NCI-H187 (cell line): ENCODE results near the gene WNT2B.
"Not testable (repeated sequence)": the region's sequence is repeated elsewhere in the genome, so short reads cannot be mapped to it uniquely, and the experiment has no call there.

Experiments used
- DNase-seq, 2 experiments: peaks; one replicate each; lab custom pipeline; 2025; lab: John Stamatoyannopoulos, UW

WNT2B gene

GRCh38 chr1:112508278-112509004 lies at the start of gene WNT2B:
Gene WNT2B, plus strand, starts transcription at chr1:112508965. Its CDS starts 298 bp downstream, at chr1:112509263.
- no peak for DNase-seq

GRCh38 chr1:112460615-112461014 lies 48.1 kb upstream of the WNT2B start:
- DNase-seq: no peak

GRCh38 chr1:112461200-112461871 lies 47.4 kb upstream of the WNT2B start:
- no peak for DNase-seq

- no peak for DNase-seq
Observed at GRCh38 chr1:112462953-112463279, 45.8 kb upstream of the WNT2B start.

- no peak for DNase-seq
Observed at GRCh38 chr1:112464501-112464900, 44.3 kb upstream of the WNT2B start.

GRCh38 chr1:112465122-112465521 lies 43.6 kb upstream of the WNT2B start:
- no peak for DNase-seq

GRCh38 chr1:112466078-112466660 lies 42.6 kb upstream of the WNT2B start:
- DNase-seq: peak; percentile 52 to 58

GRCh38 chr1:112470324-112470723 lies 38.4 kb upstream of the WNT2B start:
- not testable (repeated sequence) for DNase-seq

GRCh38 chr1:112470966-112471365 lies 37.8 kb upstream of the WNT2B start:
- DNase-seq: no peak

- no peak for DNase-seq
Observed at GRCh38 chr1:112472142-112472541, 36.6 kb upstream of the WNT2B start.

- no peak for DNase-seq
Observed at GRCh38 chr1:112477550-112477949, 31.2 kb upstream of the WNT2B start.

- no peak for DNase-seq
Observed at GRCh38 chr1:112478314-112478713, 30.5 kb upstream of the WNT2B start.

GRCh38 chr1:112486063-112486462 lies 22.7 kb upstream of the WNT2B start:
- DNase-seq: not testable (repeated sequence)

GRCh38 chr1:112487686-112488085 lies 21.1 kb upstream of the WNT2B start:
- DNase-seq: not testable (repeated sequence)

- no peak for DNase-seq
Observed at GRCh38 chr1:112488141-112488540, 20.6 kb upstream of the WNT2B start.

- no peak for DNase-seq
Observed at GRCh38 chr1:112492076-112492475, 16.7 kb upstream of the WNT2B start.

- DNase-seq: no peak
Observed at GRCh38 chr1:112493351-112493750, 15.4 kb upstream of the WNT2B start.

GRCh38 chr1:112496290-112496689 lies 12.5 kb upstream of the WNT2B start:
- no peak for DNase-seq

- DNase-seq: peak in 1 of 2 experiments; percentile 16
Observed at GRCh38 chr1:112501810-112502641, 6.7 kb upstream of the WNT2B start.

GRCh38 chr1:112502826-112503225 lies 5.9 kb upstream of the WNT2B start:
- DNase-seq: no peak

GRCh38 chr1:112504001-112504660 lies 4.6 kb upstream of the WNT2B start:
- DNase-seq: no peak
